DMS53 treated with DMSO at 0.1 percent for 48 hours (cell line): ENCODE measurements around the gene AFG3L2.
A peak's percentile ranks its signal among the peaks of the same experiment; 100 is the strongest.

ENCODE experiments used
- DNase-seq: peaks from one replicate; lab custom pipeline; 2025; ENCODE audit not compliant: unreplicated experiment; lab: John Stamatoyannopoulos, UW

The AFG3L2 gene

GRCh38 chr18:12376754-12377555 lies at the start of gene AFG3L2:
TSS of gene AFG3L2 (minus strand) at chr18:12377227. CDS start at chr18:12377082, 145 bp downstream.
- peak; percentile 99 for DNase-seq

GRCh38 chr18:12424252-12424651 lies 47.2 kb upstream of the AFG3L2 start:
- DNase-seq, result no peak

- DNase-seq, result peak; percentile 61
Observed at GRCh38 chr18:12423820-12424219, 46.8 kb upstream of the AFG3L2 start.

- DNase-seq, result no peak
Observed at GRCh38 chr18:12423393-12423792, 46.4 kb upstream of the AFG3L2 start.

DNA sequence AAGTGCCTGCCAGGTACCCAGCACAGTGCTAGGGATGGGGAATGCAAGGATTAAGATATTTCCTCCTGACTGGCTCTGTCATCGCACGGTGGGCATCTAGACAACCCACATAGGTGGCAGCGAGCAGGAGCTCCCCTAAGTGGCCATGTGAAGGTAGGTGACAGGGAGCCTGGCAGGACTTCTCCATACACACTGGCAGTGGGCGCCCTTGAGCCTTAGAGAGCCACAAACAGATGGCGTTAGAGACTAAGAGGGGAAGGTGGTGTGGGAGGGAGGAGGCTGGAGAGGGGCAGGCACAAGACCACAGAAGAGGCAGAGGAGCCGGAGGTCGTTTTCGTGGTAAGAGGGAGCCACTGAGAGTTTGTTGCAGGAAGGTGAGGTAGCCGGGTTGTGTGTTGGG lies 45.9 kb upstream of the AFG3L2 start:
- no peak for DNase-seq

GRCh38 chr18:12421732-12422131 lies 44.7 kb upstream of the AFG3L2 start:
- DNase-seq, result no peak

DNA sequence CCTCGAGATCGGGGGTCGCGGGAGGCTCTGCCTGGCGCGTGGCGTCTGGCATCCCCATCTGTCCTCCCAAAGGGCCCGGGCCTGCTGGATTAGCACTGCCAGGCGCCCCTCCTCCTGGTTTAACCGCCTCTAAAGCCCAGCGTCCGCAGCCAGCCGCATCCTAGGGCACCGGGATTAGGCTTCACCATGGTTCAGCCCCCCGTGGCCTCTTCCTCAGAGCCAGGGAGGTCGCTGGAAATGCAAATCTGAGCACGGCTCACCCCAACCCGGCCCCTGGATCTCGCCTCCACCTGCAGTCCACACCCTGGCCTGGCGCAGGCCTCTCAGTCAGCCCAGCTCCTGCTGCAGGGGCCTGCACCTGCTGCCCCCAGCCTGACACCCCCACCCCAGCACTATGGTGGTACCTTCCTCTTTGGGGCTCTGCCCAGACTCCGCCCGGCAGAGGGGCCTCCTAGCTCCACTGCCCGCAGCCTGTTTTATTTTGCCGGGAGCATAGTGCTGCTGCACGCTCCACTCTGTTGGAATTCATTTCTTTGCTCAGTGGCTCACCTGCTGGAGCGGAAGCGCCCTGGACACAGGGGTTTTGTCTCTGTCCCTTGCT lies 43.9 kb upstream of the AFG3L2 start:
- no peak for DNase-seq

DNA sequence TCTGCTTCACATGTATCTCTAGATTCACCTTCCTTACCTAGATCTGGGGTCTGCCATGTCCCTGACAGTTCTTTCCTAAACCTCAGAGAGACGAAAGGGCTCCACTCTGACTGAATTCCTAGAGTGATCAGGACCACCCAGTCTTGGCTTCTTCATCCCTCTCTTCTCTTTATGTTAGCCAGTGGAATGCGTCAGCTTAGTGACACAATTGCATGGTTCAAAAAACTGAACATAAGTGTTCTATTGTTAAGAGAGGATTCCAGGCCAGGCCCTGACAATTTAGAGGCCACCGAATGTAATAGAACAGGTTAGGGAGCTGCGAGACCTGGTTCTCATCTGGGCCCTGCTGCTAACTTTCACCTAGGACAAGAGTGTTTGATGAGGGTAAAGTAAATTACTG lies 40.7 kb upstream of the AFG3L2 start:
- DNase-seq, result no peak

GRCh38 chr18:12416098-12416729 lies 39.2 kb upstream of the AFG3L2 start:
- no peak for DNase-seq

DNA sequence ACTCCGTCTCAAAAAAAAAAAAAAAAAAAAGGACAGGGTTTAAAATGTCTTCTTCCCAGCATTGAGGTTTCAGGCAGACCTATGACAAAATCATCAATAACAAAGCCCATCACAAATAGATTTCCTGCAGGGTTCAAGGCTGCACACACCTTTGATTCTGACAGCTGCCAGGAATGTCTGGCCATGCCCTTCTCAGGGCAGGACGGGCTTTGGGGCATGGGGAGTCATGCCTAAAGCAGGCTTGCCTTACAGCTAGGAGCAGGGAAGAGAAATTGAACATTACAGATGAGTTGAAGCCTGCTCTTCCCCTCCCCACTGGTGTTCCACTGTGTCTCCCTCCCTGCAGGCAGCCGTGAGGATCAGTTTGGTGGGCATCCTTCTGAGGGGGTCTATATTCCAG lies 34.4 kb upstream of the AFG3L2 start:
- no peak for DNase-seq

- peak; percentile 18 for DNase-seq
Observed at GRCh38 chr18:12410747-12411146, 33.7 kb upstream of the AFG3L2 start.

- DNase-seq, result no peak
Observed at GRCh38 chr18:12410081-12410481, 33.1 kb upstream of the AFG3L2 start.

GRCh38 chr18:12409469-12409868 lies 32.4 kb upstream of the AFG3L2 start:
- DNase-seq, result no peak

DNA sequence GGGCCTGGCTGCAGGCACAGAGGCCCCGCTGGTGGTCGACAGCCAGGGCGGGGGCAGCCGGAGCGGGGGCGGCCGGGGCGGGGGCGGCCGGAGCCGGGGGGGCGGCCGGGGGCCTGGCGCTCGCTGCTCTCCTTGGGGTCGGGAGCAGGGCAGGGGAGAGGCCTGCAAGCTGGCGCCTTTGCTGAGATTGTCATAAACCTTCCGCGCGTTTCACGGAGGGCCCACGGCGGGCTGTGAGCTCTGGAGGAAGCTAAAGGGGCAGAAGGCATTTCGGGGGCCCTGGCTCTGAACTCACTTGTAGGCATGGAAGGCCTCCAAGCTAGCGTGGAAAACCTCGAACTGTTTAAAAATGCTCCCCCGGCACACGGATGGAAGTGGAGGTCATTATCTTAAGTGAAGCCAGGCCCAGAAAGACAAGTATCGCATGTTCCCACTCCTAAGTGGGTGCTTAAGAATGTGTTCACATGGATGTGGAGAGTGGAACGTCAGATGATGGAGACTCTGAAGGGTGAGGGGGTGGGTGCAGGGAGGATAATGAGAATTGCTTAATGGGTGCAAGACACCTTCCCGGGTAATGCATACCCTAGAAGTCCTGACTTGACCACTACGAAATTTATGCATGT lies 31.3 kb upstream of the AFG3L2 start:
- no peak for DNase-seq

GRCh38 chr18:12406371-12407111 lies 29.5 kb upstream of the AFG3L2 start:
- DNase-seq, result no peak

GRCh38 chr18:12405066-12405465 lies 28.0 kb upstream of the AFG3L2 start:
- no peak for DNase-seq

DNA sequence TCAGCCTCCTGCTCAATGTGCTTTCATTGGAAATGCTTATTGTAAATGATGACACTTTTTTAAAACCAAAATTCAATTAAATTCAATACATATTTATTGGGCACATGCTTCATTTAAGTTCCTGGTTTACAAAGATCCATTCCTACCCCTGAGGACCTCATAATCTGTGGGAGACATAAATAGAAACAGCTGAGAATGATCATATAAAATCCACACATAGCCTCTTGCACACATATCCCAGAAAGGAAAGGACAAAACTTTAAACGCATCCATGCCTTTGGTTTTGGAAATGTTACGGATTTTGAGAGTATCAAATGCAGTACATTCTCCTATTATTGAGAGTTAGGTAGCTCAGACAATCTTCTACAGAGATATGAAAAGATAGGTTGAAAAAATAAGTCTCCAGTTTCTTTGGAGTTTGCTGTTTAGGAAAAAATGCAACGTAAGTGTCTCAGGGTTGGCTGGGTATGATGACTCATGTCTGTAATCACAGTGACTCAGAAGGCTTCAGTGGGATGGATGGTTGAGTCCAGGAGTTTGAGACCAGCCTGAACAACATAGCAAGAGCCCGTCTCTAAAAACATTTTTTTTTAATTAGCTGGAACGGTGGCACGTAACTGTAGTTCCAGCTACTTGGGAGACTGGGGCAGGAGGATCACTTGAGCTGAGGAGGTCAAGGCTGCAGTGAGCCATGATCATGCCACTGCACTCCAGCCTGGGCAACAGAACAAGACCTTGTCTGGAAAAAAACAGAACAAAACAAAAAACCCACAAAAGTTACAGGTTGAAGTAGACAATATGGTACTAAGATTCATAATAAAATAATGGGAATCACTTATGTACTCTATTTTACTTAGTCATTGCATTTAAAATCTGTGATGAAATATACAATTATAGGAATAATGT lies 26.8 kb upstream of the AFG3L2 start:
- DNase-seq, result peak; percentile 54

- no peak for DNase-seq
Observed at GRCh38 chr18:12401881-12402280, 24.9 kb upstream of the AFG3L2 start.

GRCh38 chr18:12399231-12399630 lies 22.2 kb upstream of the AFG3L2 start:
- DNase-seq, result no peak

DNA sequence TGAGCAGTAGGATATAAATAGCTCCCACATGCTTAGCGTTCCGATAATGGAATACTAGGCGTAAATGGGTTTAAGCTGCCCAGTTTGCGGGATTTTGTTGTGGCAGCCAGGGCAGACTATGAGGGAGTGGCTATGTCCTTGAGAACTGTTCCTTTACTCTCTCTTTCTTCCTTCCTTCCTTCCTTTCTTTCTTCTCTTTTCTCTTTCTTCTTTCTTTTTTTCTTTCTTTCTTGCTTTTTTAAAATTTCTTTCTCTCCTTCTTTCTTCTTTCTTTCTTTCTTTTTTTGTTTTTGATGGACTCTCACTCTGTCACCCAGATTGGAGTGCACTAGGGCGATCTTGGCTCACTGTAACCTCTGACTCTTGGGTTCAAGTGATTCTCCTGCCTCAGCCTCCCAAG lies 21.6 kb upstream of the AFG3L2 start:
- no peak for DNase-seq
